ENCODE results near the gene PEAK1.

DNA sequence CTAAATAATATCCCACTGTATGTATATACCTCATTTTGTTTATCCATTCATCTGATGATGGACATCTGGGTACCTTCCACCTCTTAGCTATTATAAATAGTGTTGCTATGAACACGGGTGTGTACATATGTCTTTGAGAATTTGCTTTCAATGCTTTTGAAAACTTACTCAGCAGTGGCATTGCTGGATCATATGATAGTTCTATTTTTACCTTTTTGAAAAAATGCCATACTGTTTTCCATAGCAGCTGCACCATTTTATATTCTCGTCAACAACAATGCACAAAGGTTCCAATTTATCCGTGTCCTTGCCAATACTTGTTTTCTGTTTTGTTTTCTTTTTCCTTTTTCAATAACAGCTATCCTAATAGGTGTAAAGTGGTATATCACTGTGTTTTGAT, 77.1 kb downstream of the PEAK1 start:
- TF ChIP-seq, protein P1, sequence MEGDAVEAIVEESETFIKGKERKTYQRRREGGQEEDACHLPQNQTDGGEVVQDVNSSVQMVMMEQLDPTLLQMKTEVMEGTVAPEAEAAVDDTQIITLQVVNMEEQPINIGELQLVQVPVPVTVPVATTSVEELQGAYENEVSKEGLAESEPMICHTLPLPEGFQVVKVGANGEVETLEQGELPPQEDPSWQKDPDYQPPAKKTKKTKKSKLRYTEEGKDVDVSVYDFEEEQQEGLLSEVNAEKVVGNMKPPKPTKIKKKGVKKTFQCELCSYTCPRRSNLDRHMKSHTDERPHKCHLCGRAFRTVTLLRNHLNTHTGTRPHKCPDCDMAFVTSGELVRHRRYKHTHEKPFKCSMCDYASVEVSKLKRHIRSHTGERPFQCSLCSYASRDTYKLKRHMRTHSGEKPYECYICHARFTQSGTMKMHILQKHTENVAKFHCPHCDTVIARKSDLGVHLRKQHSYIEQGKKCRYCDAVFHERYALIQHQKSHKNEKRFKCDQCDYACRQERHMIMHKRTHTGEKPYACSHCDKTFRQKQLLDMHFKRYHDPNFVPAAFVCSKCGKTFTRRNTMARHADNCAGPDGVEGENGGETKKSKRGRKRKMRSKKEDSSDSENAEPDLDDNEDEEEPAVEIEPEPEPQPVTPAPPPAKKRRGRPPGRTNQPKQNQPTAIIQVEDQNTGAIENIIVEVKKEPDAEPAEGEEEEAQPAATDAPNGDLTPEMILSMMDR (conservative IDR thresholded peaks at IDR 0.05; ENCODE audit: low read length): no peak
- TF ChIP-seq EZH2phosphoT487 (IDR thresholded peaks at IDR 0.05; ENCODE audit: borderline replicate concordance, low read depth, low read length): no peak

Measured in OCI-LY7 (cell line).